Measurements from ENCODE around the gene ATL2.
"Not testable (repeated sequence)": the region's sequence is repeated elsewhere in the genome, so short reads cannot be mapped to it uniquely, and the experiment has no call there.

The ATL2 gene

DNA sequence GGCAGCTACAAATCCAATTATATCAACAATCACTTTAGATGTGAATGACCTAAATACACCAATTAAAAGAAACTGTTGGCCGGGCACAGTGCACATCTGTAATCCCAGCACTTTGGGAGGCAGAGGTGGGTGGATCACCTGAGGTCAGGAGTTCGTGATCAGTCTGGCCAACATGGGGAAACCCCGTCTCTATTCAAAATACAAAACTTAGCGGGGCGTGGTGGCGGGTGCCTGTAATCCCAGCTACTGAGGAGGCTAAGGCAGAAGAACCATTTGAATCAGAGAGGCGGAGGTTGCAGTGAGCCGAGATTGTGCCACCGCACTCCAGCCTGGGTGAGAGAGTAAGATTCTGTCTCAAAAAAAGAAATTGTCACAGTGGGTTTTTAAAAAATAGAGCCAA lies 49.5 kb downstream of the ATL2 start:
- no peak for DNase-seq (ENCODE audit: low spot score)

DNA sequence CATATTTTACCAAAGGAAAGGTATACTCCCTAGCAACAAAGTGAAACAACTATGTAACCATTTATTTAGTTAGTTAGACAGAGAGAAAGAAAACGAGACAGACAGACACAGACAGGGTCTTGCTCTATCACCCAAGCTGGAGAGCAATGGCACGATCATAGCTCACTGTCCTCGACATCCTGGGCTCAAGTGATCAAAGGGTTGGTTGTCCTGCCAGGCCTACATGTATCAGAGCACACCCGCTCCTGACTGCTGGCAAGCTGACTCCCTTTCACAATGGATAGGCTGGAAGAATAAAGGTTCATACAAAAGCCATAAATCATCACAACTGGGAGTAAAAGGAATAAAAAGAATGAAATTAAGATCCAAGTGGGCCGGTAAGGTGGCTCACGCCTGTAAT lies 53.5 kb downstream of the ATL2 start:
- no peak for DNase-seq (ENCODE audit: low spot score)

DNA sequence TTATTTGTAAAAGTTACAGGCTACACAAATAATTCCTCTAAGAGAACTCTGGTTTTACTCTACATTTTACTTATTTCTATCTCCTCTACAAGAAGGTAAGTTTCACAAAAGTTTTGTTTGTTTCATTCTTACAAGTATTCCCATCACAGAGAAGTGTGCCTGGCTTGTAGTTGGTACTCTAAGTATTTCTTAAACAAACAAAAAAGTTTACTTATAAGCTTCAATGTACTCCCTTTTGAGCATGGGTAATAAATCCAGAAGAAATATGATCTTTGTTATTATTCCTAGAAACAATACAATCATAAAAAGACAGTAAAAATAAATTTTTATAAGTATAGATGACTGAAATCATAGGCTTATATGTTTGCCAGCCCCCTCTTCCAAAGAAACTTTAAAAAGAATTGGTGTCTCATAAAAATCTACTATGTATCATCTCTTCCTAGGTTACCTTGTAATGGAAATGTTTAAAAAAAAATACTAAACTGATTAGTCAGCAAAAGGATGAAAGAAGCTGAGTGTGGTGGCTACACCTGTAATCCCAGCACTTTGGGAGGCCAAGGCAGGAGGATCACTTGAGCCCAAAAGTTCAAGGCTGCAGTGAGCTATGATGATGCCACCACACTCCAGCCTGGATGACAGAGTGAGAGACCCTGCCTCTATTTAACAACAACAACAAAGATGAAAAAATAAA lies 54.7 kb downstream of the ATL2 start:
- no peak for DNase-seq (ENCODE audit: low spot score)

DNA sequence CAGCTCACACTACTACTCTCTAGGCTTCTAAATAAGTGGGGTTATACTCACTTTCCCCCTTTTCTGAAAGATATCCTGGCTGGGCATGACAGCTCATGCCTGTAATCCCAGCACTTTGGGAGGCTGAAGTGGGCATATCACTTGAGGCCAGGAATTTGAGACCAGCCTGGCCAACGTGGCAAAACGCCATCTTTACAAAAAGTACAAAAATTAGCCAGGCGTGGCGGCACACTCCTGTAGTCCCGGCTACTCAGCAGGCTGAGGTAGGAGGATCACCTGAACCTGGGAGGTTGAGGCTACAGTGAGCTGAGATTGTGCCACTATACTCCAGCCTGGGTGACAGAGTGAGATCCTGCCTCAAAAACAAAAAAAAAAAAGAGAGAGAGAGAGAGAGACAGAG lies 57.8 kb downstream of the ATL2 start:
- not testable (repeated sequence) for DNase-seq (ENCODE audit: low spot score)

DNA sequence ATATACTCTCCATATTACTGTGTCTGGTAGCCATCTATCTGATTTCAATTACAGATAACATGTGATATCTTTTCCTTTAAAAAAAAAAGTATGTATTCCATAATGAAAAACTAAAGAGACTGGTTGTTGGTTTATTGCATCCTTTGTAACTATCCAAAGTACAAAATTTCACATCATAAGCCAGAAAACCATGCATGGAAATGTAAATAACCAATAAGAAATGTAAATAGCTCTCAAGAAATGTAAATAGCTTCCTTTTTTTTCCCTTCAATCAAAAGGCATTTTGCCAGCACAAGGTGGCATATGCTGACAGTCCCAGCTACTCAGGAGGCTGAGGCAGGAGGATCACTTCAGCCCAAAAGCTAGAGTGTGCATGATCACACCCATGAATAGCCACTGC lies 59.3 kb downstream of the ATL2 start:
- DNase-seq (ENCODE audit: low spot score): no peak

DNA sequence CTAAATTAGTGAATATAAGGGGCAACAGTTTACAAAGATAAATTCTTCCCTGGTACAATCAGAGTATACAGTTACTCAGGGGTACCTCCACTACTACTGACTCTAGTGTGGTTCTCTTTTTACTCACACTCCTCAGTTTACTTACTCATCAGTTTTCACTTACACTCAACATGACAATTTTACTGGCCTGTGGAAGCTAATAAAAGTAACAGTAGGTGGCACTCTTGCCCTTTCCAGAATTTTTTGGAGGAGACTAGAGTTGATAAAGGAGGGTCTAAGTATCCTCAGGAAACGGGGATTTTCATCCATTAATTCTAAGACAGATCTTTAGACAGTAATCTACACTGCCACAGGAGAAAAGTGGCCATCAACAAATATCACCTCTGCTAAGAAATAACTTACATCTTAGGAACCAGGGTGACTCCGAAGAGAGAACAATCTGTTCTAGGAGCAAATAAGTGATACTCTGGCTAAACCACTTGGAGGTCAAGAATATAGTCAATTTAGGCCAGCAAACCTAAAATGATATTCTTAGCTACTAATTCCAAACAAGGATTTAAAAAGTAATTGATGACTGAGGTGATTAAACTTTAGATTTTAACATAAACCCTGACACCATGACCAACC lies 61.3 kb downstream of the ATL2 start:
- peak; percentile 75 for DNase-seq (ENCODE audit: low spot score)

DNA sequence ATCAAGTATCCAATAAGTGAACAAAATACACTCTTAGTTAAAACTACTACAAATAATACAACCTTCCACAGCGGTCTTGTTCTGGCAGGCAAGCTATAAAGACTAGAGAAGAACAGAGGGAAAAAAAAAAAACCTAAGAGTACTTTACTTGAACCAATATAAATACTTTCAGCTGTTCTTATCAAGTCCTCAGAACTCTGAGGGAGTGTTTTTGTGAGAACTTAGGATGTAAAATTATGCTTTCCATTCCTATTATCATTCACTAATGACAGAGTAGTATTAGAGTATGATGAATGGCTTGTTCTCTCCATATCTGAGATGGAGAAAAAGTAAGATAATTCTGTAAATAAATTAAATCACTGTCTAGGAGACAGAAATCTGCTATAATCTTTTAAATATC lies 68.3 kb downstream of the ATL2 start:
- DNase-seq (ENCODE audit: low spot score): no peak

DNA sequence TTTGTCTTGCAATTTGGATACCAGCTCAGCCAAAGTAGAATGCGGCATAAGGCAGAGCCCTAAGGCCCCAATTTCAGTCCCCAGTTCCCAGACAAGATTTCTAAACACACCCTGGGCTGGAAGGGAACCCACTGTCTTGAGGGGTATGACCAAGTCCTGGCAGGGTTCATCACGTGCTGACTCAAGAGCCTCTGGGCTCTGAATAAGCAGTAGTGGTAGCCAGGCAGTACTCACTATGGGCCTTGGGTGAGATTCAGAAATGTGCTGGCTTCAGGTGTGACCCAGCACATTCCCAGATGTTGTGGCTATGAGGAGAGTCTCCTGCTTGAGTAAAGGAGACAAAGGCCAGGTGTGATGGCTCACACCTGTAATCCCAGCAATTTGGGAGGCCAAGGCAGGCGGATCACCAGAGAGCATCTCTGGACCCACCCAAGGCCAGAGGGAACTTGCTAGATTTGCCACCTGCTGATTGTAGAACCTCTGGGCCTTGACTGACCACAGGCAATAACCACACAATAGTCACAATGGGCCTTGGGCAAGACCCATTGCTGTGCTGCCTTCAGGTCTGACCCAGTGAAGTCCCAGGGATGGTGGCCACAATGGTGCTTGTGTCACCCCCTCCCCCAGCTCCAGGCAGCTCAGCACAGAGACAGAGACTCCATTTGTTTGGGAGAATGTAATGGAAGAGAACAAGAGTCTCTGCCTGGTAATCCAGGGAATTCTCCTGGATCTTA lies 74.9 kb downstream of the ATL2 start:
- DNase-seq (ENCODE audit: low spot score): no peak

DNA sequence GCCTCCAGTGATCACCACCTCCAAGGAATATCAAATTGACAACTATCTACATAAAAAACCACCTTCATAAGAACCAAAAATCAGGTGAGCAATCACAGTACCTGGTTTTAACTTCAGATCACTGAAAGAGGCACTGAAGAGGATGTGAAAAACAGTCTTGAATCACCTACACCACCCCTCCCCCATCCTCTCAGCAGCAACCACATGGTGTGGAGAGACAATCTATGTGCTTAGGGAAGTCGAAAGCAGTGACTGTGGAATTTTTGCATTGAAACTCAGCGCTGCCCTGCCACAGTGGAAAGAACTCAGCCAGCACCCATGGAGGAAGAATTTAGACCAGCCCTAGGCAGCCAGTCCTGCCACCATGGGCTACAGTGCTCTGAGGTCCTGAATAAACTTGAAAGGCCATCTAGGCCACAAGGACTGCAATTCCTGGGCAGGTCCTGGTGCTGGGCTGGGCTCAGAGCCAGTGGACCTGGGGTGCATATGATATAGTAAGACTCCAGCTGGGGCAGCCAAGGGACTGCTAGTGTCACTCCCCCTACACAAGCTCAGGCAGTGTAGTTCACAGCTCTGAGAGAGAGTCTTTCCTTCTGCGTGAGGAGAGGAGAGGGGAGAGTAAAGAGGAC lies 75.6 kb downstream of the ATL2 start:
- peak; percentile 50 for DNase-seq (ENCODE audit: low spot score)

DNA sequence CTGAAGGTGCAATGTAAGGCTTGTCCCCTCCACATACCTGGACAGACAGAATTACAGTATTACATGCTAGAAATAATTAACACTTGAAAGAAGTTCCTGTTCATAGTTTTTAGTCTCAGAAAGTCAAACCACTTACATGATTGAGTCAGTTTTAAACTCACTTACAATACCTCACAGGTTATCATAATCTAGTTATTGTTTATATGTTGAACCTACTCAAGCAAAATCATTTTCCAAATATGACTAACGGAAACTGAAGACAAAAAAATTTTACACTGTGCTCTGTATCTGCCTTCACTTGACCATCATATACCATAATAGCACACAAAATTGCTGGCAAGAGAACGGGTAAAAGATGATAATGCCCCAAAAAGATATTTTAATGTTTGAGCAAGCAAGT lies 78.5 kb downstream of the ATL2 start:
- DNase-seq (ENCODE audit: low spot score): no peak

DNA sequence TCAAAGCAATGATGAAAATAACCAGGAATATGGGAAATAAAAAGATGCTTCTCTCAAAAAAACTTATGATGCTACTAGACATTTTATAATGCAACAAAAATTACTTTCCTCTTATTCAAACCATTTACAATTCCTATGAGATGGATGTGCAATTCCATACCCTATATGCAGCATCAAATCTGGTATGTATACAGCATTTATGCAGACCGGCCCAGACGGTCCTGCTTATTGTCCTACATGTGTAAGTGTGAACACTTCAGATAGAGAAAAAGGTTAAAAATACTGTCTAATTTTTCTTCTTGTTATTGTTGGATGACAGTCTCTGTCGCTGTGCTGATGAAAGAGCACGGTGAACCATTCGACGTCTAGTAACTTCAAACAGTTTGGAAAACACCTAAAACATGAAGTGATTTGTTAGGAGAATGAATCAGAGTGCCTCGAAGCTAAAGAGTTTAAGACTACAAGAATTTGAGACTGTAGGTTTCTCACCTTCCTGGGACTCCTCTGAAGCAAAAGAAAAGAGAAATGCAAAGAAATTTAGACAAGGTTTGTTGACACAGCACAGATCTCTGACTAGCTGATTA lies 80.8 kb downstream of the ATL2 start:
- no peak for DNase-seq (ENCODE audit: low spot score)

DNA sequence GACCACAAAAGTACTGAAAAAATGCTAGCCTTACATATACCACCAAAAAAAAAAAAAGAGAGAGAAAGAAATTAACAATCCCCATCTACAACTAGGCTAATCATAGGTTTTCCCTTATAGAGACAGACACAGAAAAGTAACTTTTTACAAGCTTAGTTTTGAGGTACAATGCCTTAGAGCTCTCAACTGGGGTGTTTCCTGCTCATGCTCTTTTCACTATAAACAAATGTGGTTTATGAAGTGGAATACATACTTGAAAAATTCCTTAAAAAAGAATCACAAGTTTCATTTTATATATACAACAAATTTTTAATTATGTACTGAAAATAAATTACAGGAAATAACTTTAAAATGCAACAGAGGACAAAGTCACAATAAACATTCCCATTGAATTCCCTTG lies 82.5 kb downstream of the ATL2 start:
- no peak for DNase-seq (ENCODE audit: low spot score)

DNA sequence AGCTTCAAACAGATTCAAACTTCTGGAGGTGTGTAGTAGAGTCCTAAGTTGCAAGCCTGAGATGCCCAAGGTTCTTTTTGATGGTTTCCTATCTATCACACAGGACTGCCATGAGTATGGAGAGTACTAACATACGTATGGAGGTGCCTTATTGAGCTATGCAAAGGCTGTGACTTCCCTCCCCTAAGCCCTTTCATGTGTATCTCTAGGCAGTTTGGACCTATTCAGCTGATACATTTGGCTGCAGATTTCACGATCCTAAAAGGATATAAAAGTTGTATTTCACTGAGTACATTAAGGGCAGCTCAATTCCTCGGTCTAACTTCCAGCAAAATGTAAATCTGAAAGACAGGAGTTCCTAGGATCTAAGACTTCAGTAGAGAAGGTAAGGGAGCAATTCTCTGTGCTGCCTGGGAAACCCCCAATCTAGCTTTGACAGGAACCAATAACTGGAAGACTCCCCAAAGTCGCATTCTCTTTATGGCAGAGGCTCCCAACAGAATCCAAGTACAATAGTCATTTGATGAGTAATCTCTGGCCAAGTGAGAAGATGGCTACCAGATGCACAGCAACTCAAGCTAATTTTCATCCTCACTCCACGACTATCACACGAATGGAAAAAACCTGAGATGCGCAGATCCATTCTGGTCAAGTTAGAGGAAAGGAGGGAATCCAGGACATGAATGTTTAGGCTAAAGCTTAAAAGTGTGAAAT lies 83.8 kb downstream of the ATL2 start:
- DNase-seq (ENCODE audit: low spot score): no peak

DNA sequence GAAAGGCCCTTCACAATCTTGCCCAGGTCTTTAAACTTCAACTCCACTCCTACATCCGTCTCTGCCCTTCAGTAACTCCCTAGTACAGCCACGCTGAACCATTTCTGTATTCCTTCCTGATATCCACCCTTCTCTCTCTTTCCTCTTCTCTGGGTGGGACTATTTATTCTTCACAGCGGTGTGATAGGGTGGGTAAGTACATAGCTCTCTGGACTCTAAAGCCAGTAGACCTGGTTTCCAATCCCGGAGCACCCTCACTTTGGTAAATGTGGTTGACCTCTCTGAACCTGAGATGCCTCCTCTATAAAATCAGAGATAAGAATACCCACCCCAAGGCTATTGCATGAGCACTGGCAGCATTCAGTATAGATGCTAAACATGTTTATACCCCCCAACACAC lies 86.7 kb downstream of the ATL2 start:
- no peak for DNase-seq (ENCODE audit: low spot score)

DNA sequence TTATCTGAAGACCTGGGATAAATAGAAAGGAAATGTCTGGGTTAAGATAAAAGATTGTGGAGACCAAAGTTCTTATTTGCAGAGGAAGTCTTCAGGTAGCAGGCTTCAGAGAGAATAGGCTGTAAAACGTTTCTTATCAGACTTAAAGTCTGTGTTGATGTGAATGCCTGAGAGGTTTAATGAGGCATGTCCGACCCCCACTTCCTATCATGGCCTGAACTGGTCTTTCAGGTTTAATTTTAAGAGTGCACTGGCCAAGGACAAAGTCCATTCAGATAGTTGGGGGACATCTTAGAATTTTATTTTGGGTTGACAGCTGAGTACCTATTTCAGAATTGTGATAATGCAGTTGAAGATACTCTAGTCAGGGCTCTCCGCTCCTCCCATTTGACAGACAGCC lies 92.1 kb downstream of the ATL2 start:
- DNase-seq (ENCODE audit: low spot score): no peak

DNA sequence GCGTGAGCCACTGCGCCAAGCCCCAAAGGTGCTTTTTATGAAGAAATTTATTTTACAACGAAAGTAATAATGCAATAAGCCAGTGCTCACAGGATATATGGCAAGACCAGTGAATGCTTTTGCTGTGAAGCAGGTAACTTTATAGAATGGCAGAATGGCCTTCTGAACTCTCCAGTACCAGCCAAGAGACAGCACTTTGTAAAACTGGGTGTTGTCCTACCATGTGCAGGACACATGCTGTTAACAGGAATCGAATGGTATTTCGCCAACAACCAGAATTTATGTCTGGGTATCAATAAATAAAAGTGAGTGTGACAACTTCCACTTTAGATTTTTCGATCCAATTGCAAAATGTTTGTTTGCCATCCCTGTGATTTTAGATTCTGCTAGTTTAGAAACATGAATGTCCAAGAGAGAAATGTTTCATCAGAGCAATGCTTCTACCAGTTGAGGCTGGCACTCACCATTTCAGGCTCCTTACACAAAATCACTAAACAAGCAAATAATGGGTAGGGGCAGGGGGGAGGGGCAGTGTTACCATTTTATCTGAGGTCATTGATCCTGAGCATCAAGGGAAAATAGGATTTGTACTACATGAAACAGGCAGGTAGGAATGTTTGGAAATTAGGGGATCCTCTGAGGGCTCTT lies 95.9 kb downstream of the ATL2 start:
- no peak for DNase-seq (ENCODE audit: low spot score)

DNA sequence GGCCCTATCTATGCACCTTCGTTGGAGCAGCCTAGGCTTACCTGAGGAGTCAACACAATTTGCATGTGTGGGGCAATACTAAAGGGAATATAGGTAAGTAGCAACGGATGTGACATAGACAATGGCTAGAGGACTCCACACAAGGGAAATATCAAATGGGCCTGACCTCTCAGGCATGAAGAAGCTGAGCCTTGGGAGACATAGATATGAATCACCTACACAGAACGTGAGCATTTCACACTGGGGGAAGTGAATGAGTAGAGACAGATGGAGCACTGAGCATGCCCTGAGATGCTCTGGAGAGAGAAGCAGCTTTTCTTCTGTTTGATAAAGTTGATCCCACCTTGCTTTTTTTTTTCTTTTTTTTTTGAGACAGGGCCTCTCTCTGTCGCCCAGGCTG lies 97.9 kb downstream of the ATL2 start:
- DNase-seq (ENCODE audit: low spot score): no peak

DNA sequence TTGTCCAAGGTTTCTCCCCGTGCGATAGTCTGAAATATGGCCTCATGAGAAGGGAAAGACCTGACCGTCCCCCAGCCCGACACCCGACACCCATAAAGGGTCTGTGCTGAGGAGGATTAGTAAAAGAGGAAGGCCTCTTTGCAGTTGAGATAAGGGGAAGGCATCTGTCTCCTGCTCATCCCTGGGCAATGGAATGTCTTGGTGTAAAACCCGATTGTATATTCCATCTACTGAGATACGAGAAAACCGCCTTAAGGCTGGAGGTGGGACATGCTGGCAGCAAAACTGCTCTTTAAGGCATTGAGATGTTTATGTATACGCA lies 99.0 kb downstream of the ATL2 start:
- DNase-seq (ENCODE audit: low spot score): not testable (repeated sequence)

DNA sequence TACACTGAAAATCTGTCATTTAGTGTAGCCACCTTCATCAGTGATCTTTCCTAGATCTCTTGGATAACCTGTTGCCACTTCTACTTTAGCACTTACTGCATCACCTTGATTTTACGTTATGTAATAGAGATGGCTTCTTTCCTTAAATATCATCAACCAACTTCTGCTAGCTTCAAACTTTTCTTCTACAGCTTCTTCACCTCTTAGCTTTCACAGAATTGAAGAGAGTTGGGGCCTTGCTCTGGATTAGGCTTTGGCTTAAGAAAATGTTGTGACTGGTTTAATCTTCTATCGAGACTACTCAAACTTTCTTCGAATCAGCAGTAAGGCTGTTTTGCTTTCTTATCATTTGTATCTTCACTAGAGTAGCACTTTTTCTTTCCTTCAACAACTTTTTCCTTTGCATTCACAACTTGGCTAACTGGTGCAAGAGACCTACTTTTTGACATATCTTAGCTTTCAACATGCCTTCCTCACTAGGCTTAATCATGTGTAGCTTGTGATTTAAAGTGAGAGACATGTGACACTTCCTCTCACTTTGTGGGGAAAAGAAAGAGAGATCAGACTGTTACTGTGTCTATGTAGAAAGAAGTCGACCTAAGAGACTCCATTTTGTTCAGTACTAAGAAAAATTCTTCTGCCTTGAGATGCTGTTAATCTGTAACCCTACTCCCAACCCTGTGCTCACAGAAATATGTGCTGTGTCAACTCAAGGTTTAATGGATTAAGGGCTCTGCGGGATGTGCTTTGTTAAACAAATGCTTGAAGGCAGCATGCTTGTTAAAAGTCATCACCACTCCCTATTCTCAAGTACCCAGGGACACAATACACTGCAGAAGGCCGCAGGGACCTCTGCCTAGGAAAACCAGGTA lies 99.6 kb downstream of the ATL2 start:
- DNase-seq (ENCODE audit: low spot score): no peak

All from activated CD4-positive, alpha-beta T cell treated with anti-CD3 and anti-CD28 coated beads, Interleukin-2, Interleukin-4, amounts not matched to agents 100 ng/mL and 50 ng/mL, durations not matched to agents 16 hours and 8 hours (primary cell).